GM12878 (cell line): ENCODE data around the gene FAM76B. TPM values are rescaled to one million over a fixed set of nuclear protein-coding genes. Genes with fewer than 3 reads are reported as not detected.
A peak's percentile ranks its signal among the peaks of the same experiment; 100 is the strongest.

Experiments used
- ASH2L ChIP-seq: fragments of 300-600, 200-600 bp; sonication (generic); IDR thresholded peaks from 2 replicates; pipeline ENCODE4 v1.6.1; 2017; ENCODE audit warnings: low read depth, mild to moderate bottlenecking, borderline replicate concordance
- CBFB ChIP-seq: IDR thresholded peaks from 2 replicates; pipeline ENCODE4 v1.6.1; 2016; ENCODE audit warnings: antibody characterized with exemption, low read depth
- FOXK2 ChIP-seq: fragments of 450-650 bp; IDR thresholded peaks from 2 replicates; pipeline ENCODE4 v1.6.1; 2017; ENCODE audit warnings: mild to moderate bottlenecking, moderate library complexity
- FOXM1 ChIP-seq: IDR thresholded peaks from 2 replicates; pipeline ENCODE4 v1.6.1; 2012; ENCODE audit warnings: low read depth, mild to moderate bottlenecking, inconsistent platforms, low read length, moderate library complexity
- JUND ChIP-seq: IDR thresholded peaks from 2 replicates; pipeline ENCODE4 v1.6.1; 2012; ENCODE audit warnings: low read depth, mild to moderate bottlenecking, low read length, improper control_type of control experiment, moderate library complexity
- MAX ChIP-seq: IDR thresholded peaks from 2 replicates; pipeline ENCODE4 v1.6.1; 2012; ENCODE audit warnings: low read depth, low read length, improper control_type of control experiment
- MTA2 ChIP-seq: fragments of 450-650 bp; IDR thresholded peaks from 2 replicates; pipeline ENCODE4 v1.6.1; 2016; ENCODE audit warnings: low read depth, mild to moderate bottlenecking, moderate library complexity
- MTA3 ChIP-seq: IDR thresholded peaks from 2 replicates; pipeline ENCODE4 v1.6.1; 2012; ENCODE audit warnings: low read length, inconsistent platforms, borderline replicate concordance
- NFIC ChIP-seq: IDR thresholded peaks from 2 replicates; pipeline ENCODE4 v1.6.1; 2012; ENCODE audit warnings: low read depth, mild to moderate bottlenecking, inconsistent platforms, low read length, moderate library complexity
- POLR2A ChIP-seq: IDR thresholded peaks from 2 replicates; pipeline ENCODE4 v1.6.1; 2011; ENCODE audit warnings: low read depth, mild to moderate bottlenecking, low read length
- POLR2AphosphoS5 ChIP-seq: IDR thresholded peaks from 2 replicates; pipeline ENCODE4 v1.6.1; 2011; ENCODE audit warnings: mild to moderate bottlenecking, low read length, inconsistent platforms
- POU2F2 ChIP-seq: IDR thresholded peaks from 3 replicates; pipeline ENCODE4 v1.6.1; 2011; ENCODE audit warnings: low read depth, mild to moderate bottlenecking, low read length, borderline replicate concordance
- REST ChIP-seq: IDR thresholded peaks from 2 replicates; pipeline ENCODE4 v1.6.1; 2012; ENCODE audit warnings: mild to moderate bottlenecking, low read depth, low read length
- RUNX3 ChIP-seq: IDR thresholded peaks from 2 replicates; pipeline ENCODE4 v1.6.1; 2012; ENCODE audit warnings: low read length, inconsistent platforms
- SKIL ChIP-seq: fragments of 450-650 bp; IDR thresholded peaks from 2 replicates; pipeline ENCODE4 v1.6.1; 2017; ENCODE audit warnings: mild to moderate bottlenecking, low read depth, inconsistent platforms; ENCODE audit not compliant: poor library complexity, severe bottlenecking
- SUPT20H ChIP-seq: IDR thresholded peaks from 2 replicates; pipeline ENCODE4 v1.6.1; 2011; ENCODE audit warnings: low read depth, mild to moderate bottlenecking, low read length, moderate library complexity, borderline replicate concordance; ENCODE audit not compliant: control insufficient read depth
- USF1 ChIP-seq: IDR thresholded peaks from 2 replicates; pipeline ENCODE4 v1.6.1; 2011; ENCODE audit warnings: borderline replicate concordance, low read depth, mild to moderate bottlenecking, moderate library complexity, mixed read lengths, low read length; ENCODE audit not compliant: insufficient read depth; ENCODE audit errors: extremely low read length
- YBX1 ChIP-seq: fragments of 450-650 bp; IDR thresholded peaks from 2 replicates; pipeline ENCODE4 v1.6.1; 2016; ENCODE audit warnings: antibody characterized with exemption
- ZNF687 ChIP-seq: fragments of 450-650 bp; IDR thresholded peaks from 2 replicates; pipeline ENCODE4 v1.6.1; 2017; ENCODE audit warnings: mild to moderate bottlenecking, moderate library complexity
- polyA plus RNA-seq, 11 experiments: library from polyadenylated mRNA; depleted of rRNA in 4 of 11; unstranded in 6 of 11; stranded (reverse) in 5 of 11; fragments of >200 nt; fragmentation: Nextera tagmentation in 4 of 11; fragmentation: Illumina TruSeq in 1 of 11; extraction: Ambion mirVana in 4 of 11; extraction: Trizol in 1 of 11; gene quantifications; 1 replicate in 1 of 11; 2 replicates in 10 of 11; pipeline versions ENCODE4 v1.2.1 to v1.2.3, GENCODE V29; 2011 to 2016; ENCODE audit warnings: inconsistent platforms in 2 of 11, missing spikeins in 2 of 11, low read depth in 1 of 11
- total RNA-seq, 4 experiments: library from RNA; depleted of rRNA in 3 of 4; stranded (reverse); fragments of >200 nt in 3 of 4; fragmentation: Illumina TruSeq in 1 of 4; extraction: Trizol in 1 of 4; gene quantifications; 2 replicates each; pipeline versions ENCODE4 v1.2.1 to v1.2.3, GENCODE V29; 2013 to 2021

The FAM76B gene
- total and polyA plus RNA-seq, 10 of the 15 experiments (the other 5 are each of a cell fraction or from before 2014, with no cell fraction given): 13.5 to 56.8 (median 28.4) TPM

- TF ChIP-seq USF1 (no peak), POLR2A (peak; percentile 77), SKIL (peak; percentile 64), ASH2L (no peak), CBFB (no peak), POU2F2 (no peak), MTA2 (0 out of 2 replicates have a peak, but pooled peaks have one; percentile 54), POLR2AphosphoS5 (peak; percentile 58), ZNF687 (no peak; the same call in 1 of the 2 replicates), MAX (0 out of 2 replicates have a peak, but pooled peaks have one; percentile 43), JUND (peak; percentile 56; the same call in 1 of the 2 replicates), YBX1 (no peak), FOXM1 (no peak), MTA3 (no peak; the same call in 1 of the 2 replicates), FOXK2 (no peak), REST (no peak), SUPT20H (no peak), RUNX3 (no peak), NFIC (peak; percentile 49; the same call in 1 of the 2 replicates)
These were observed 746 bp upstream of the FAM76B start, which contains the start of gene CEP57 (continued) for GRCh38 chr11:95790123-95790932.
